ENCODE results near the gene SLC6A20.

Gene SLC6A20

DNA sequence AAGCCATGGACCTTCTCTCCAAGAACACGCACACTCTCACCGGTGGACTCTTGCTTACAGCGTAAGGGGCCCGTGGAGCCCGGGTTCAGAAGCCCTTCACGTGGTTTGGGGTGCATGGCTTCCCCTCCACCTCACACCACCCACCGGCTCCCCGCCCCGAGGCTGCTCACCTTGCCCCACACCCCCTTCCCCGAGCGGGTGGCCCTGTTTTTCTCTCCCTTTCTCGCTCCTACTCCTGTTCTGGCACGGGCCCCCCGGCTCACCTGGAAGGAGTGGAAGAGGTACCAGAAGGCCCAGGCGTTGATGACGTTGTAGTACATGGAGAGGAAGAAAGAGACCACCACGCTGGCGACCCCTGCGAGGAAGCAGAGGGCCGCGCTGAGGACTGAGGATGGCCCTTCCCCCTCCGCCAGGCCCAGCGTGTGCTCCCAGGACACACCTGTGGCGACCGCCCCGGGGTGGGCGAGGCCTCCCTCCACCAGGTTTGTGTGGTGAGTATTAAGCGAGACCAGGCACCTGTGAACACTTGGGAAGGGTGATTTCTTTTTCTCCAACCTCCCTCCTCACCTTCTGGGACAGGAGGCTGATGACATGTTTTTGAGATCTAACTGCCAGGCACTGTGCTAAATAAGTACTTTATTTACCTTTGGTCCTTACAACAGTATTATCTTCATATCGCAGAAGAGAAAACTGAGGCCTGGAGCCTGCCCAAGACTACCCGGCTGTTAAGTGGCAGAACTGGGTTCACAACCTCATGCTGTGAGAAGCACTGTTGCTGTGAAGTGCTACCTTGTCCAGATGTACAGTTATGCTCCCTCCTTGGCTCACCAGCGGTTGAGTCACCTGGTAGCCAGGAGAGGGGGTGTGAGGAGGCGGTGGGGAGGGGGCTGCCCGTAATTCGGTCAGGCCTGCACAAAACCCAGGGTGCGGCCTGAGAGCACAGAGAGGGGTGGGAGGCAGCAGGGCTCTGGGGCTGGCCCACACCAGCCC is 16.3 kb downstream of the SLC6A20 start:
- H3K27ac ChIP-seq, result no peak overlapping the region
- TF ChIP-seq, protein P1, sequence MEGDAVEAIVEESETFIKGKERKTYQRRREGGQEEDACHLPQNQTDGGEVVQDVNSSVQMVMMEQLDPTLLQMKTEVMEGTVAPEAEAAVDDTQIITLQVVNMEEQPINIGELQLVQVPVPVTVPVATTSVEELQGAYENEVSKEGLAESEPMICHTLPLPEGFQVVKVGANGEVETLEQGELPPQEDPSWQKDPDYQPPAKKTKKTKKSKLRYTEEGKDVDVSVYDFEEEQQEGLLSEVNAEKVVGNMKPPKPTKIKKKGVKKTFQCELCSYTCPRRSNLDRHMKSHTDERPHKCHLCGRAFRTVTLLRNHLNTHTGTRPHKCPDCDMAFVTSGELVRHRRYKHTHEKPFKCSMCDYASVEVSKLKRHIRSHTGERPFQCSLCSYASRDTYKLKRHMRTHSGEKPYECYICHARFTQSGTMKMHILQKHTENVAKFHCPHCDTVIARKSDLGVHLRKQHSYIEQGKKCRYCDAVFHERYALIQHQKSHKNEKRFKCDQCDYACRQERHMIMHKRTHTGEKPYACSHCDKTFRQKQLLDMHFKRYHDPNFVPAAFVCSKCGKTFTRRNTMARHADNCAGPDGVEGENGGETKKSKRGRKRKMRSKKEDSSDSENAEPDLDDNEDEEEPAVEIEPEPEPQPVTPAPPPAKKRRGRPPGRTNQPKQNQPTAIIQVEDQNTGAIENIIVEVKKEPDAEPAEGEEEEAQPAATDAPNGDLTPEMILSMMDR (IDR thresholded peaks at IDR 0.05), result no peak
- peak; percentile 62 for DNase-seq (ENCODE audit: low spot score)

DNA sequence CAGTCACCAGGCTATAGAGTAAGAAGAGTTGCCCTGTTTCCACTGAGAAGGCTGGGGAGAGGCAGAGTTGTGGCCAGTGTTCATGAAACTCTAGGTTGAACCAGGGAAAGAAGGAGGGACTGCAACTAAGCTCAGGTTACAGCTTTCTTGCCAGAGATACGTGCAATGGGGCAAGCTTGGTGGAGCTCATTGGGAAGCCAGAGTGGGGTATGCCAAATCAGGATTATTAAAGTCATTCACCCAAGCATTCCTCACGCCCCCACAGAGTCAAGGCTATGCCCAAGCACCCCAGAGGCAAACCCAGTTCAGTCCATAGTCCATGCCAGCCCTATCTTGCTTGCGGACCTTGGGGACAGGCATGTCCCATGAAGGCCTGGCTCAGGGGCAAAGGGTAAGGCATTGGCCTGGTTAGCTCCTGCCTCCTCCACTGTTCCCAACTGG is 17.6 kb downstream of the SLC6A20 start:
- peak; percentile 41 for DNase-seq (ENCODE audit: low spot score)
- H3K27ac ChIP-seq, result no peak overlapping the region
- no peak overlapping the region for H3K4me3 ChIP-seq
- TF ChIP-seq, protein P1 (IDR thresholded peaks at IDR 0.05), result no peak

More for the DNA sequence above, 16.3 kb downstream of the SLC6A20 start:
- no peak overlapping the region for H3K4me3 ChIP-seq

DNA sequence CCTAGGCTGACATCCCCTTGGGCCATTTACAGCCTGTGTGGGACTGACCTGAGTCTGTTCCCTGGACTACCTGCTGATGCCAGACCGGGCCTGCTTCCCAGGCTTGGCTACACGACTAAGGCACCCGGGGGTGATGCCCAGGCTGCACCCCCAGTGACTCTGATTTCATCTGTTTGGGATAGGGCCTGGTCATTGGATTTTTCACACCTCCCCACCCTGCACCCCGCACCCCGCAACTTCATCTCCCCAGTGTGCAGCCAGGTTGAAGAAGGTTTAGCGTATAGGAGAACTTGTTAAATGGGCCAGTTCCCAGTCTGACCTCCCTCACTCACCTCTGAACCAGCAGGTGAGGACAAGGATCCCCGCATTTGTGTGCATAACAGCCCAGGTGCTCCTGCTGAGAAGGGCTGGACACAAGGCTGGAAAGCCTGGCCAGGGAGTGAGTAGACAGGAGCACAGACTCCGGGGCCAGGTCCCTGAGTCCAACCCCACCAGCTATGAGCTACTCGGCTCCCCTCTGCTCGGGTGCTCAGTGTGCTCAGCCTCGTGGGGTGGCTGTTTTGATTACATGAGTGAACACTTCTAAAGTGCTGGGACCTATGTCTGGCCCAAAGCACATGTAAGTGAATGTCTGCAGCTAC is 18.5 kb downstream of the SLC6A20 start:
- Histone ChIP-seq H3K27ac (no peak overlapping the region), H3K4me3 (no peak overlapping the region)
- TF ChIP-seq, protein P1 (IDR thresholded peaks at IDR 0.05), result no peak
- DNase-seq (ENCODE audit: low spot score), result peak; percentile 50

DNA sequence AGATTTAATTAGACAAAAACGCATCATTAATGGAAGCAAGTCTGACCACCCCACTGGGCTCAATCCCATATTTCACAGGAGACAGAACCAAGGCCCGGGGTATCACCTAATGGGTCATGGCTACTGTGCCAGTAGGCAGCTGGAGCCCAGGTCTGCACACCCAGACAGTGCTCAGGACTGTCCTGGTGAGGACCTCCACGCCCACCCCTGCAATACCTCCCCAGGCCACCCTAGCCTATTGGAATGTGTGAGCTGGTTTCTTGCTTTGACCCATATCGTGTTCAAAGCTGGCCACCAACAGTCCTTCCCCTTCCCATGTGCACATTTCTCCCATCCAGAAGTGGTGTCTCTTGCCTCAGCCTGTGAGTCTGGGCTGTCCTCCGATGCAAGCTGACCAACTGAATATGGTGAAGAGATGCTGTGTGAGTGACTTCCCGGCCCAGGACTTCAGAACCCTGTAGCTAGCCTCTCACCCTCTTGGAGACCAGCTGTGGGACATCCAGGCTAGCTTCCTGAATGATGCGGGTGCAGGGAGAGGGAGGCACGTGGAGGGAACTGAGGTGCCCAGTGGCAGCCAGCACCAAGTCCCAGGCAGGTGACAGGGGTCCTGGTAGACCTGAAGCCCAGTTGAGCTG is 19.1 kb downstream of the SLC6A20 start:
- no peak overlapping the region for H3K27ac ChIP-seq

DNA sequence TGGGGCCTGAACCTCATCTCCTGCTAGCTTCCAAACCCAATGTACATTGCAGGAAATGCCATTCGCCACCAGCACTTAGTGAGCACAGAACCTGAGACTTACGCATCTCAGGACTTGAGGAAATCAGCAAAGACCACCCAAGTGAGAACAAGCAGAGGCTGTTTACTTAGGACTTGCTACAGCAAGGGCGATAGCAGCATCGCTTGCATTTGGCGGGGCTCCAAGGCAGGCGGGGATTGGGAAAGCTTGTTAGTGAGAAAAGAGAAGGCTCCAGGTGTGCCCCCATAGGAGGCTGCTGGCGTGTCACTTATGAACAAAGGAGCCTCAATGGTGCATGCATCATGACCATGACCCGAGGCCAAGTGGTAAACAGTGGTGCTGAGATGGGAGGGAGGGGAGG is 19.7 kb downstream of the SLC6A20 start:
- no peak overlapping the region for H3K4me3 ChIP-seq
- no peak overlapping the region for H3K27ac ChIP-seq
- TF ChIP-seq, protein P1 (IDR thresholded peaks at IDR 0.05), result no peak
- peak; percentile 52 for DNase-seq (ENCODE audit: low spot score)

More for the DNA sequence above, 19.1 kb downstream of the SLC6A20 start:
- H3K4me3 ChIP-seq, result no peak overlapping the region
- TF ChIP-seq, protein P1 (IDR thresholded peaks at IDR 0.05), result no peak
- DNase-seq (ENCODE audit: low spot score), result peak; percentile 50

DNA sequence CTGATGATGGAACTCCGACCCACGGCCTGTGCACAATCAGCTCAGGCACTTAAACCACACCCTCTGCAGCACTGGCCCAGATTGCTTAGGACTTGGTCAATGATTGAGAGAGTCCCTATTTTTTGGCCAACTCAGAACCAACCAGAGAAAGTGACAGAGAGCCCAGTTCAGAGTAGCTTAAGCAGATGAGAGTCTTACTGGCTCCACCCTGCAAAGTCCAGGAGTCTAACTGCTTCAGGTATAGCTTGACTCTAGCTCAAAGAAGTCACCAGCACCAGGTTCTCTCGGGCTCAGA is 20.1 kb downstream of the SLC6A20 start:
- TF ChIP-seq, protein P1 (IDR thresholded peaks at IDR 0.05), result no peak

More for the DNA sequence above, 20.1 kb downstream of the SLC6A20 start:
- Histone ChIP-seq H3K27ac (no peak overlapping the region), H3K4me3 (no peak overlapping the region)
- DNase-seq (ENCODE audit: low spot score), result no peak
